Activated T-helper 1 cell treated with anti-CD3 and anti-CD28 coated beads, Interleukin-12 subunit alpha, Interleukin-12 subunit beta, Interleukin-2, Interleukin-4 antibody, amounts not matched to agents 30 ng/mL and 10 ng/mL and 1 ng/mL, durations not matched to agents 14 hours and 24 hours and 36 hours (primary cell): ENCODE data around the gene P2RY11. TPM values are rescaled to one million over a fixed set of nuclear protein-coding genes. Genes with fewer than 3 reads are reported as not detected.

Experiments
- DNase-seq: peaks from one replicate; pipeline ENCODE4 v3.0.0; 2021; ENCODE audit warnings: low spot score
- H3K27ac Mint-ChIP-seq: one replicate; pipeline ENCODE4 v1.8.0; 2021; ENCODE audit warnings: mild to moderate bottlenecking, mixed read lengths
- H3K27me3 Mint-ChIP-seq: one replicate; pipeline ENCODE4 v1.8.0; 2022; ENCODE audit warnings: mild to moderate bottlenecking, moderate library complexity, mixed read lengths; ENCODE audit not compliant: insufficient read depth
- H3K36me3 Mint-ChIP-seq: one replicate; pipeline ENCODE4 v1.8.0; 2021; ENCODE audit warnings: low read depth, mixed read lengths
- H3K4me1 Mint-ChIP-seq: one replicate; pipeline ENCODE4 v1.8.0; 2021; ENCODE audit warnings: low read depth, mixed read lengths
- H3K4me3 Mint-ChIP-seq: one replicate; pipeline ENCODE4 v1.8.0; 2021; ENCODE audit warnings: mild to moderate bottlenecking, moderate library complexity, mixed read lengths
- H3K9me3 Mint-ChIP-seq: one replicate; pipeline ENCODE4 v1.8.0; 2021; ENCODE audit warnings: mixed read lengths
- intact Hi-C: fragments of 100-400 bp; cut with micrococcal nuclease; formaldehyde crosslinking; loops from one replicate; pipeline ENCODE4 v1.15.1; 2024
- total RNA-seq: library from RNA; stranded (reverse); gene quantifications from 2 replicates; pipeline ENCODE4 v1.2.3, GENCODE V29; 2022

P2RY11 gene
- total RNA-seq, 1 donor from 2014 or later = 64.9 TPM

DNA sequence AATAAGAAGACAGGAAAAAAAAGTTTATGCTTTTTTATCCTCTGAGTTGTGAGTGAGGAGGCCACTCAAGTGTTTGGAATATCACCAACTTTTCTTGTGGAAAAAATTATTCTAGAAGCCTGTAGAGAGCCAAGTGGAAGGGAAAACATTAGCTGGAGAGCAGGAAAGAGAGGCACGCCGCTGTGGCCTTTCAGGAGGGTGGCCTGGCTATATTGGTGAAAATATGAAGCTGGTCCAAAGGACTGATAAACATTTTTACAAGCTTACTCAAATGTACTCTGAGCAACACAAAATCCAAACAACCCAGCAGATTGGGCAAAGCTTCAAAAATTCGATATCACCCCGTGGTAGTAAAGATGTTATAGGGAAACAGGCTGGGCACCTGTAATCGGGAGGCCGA, 10.6 kb downstream of the P2RY11 start:
- Mint-ChIP-seq H3K4me1 (peaks cover 11% of the 10 kb centered on the region), H3K27ac (no peak overlapping the region), H3K36me3 (peaks cover 17% of the 10 kb centered on the region), H3K4me3 (no peak overlapping the region), H3K27me3 (no peaks in the 10 kb centered on the region), H3K9me3 (no peaks in the 10 kb centered on the region)
- intact Hi-C loops = no loop called here
- no peak for DNase-seq

DNA sequence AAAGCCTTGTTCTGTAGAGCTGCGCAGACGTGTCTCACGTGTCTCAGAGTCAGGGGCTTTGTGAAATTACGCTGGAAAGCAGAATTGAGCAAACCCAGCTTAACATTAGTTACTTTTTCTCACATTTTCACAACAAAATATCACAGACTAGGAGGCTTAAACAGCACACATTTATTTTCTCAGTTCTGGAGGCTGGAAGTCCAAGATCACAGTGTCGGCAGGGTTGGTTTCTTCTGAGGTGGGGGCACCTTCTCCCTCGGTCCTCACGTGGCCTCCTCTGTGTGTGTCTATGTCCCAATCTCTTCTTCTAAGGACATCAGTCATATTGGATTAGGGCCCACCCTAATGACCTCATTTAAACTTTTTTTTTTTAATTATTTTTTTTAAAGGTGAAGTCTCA, 12.9 kb downstream of the P2RY11 start:
- Mint-ChIP-seq H3K4me1 (peaks cover 5% of the 10 kb centered on the region), H3K27ac (no peak overlapping the region), H3K9me3 (no peaks in the 10 kb centered on the region), H3K36me3 (peaks cover 6% of the 10 kb centered on the region), H3K4me3 (no peak overlapping the region), H3K27me3 (no peaks in the 10 kb centered on the region)
- intact Hi-C loops = no loop called here
- no peak for DNase-seq

DNA sequence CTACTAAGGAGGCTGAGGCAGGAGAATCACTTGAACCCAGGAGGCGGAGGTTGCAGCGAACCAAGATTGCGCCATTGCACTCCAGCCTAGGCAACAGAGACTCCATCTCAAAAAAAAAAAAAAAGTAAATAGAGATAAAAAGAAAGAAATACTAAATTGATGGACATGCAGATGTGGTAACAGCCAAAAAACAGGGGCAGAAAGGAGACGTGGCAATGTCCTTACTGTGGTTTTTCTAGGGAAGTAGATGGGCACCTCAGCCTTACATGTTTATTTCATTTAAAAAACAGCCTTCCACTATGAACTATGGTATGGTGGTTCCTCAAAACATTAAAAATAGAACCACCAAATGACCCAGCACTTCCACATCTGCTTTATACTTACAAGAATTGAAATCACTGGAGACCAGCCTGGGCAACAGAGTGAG, 14.7 kb downstream of the P2RY11 start:
- no peak for DNase-seq
- Mint-ChIP-seq H3K9me3 (no peaks in the 10 kb centered on the region), H3K27me3 (no peaks in the 10 kb centered on the region), H3K4me1 (no peaks in the 10 kb centered on the region), H3K27ac (no peak overlapping the region), H3K36me3 (peaks cover 7% of the 10 kb centered on the region), H3K4me3 (no peak overlapping the region)
- intact Hi-C loops = no loop called here

DNA sequence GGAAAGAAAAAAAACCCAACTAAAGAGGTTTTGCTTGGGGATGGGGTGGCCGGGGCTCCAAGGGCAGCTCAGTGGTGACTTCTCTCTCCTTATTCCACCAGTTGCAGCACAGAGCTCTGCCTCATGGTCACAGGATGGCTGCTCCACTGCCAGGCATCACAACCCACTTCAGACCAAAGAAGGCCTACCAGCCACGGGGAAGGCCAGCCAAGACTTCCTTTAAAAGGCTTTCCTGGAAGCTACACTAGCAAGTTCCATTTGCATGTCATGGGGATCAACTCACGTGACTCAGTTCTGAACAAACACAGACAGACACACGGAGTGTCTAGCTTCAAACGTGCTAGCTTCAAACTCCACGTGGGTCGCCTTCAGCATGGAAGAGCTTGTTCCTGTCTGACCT, 21.4 kb downstream of the P2RY11 start:
- Mint-ChIP-seq H3K4me3 (no peak overlapping the region), H3K4me1 (no peaks in the 10 kb centered on the region), H3K27ac (no peak overlapping the region), H3K27me3 (no peaks in the 10 kb centered on the region), H3K36me3 (peaks cover 26% of the 10 kb centered on the region), H3K9me3 (no peaks in the 10 kb centered on the region)
- intact Hi-C loops = no loop called here
- DNase-seq = no peak

DNA sequence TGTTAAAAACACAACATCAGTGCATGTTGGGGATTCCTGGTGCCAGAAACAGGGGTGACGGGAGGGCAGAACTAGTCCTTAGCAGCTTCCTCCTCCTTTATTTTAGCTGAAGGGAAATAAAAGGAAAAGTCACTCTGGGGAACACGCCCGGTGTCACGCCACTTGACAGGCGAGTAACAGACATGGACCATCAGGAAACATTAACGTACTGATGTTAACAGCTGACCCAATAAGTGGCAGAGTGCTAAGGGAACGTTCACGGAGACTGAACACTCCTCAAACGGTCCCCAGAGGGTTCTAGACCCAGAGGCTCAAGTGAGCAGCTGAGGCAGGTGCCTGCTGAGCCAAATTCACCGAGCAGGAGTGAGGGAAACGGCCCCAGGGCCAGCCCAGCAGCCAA, 22.1 kb downstream of the P2RY11 start:
- Mint-ChIP-seq H3K4me3 (no peak overlapping the region), H3K27ac (no peak overlapping the region), H3K36me3 (peaks cover 28% of the 10 kb centered on the region), H3K9me3 (no peaks in the 10 kb centered on the region), H3K4me1 (no peaks in the 10 kb centered on the region), H3K27me3 (no peaks in the 10 kb centered on the region)
- DNase-seq = no peak
- intact Hi-C loops = no loop called here

DNA sequence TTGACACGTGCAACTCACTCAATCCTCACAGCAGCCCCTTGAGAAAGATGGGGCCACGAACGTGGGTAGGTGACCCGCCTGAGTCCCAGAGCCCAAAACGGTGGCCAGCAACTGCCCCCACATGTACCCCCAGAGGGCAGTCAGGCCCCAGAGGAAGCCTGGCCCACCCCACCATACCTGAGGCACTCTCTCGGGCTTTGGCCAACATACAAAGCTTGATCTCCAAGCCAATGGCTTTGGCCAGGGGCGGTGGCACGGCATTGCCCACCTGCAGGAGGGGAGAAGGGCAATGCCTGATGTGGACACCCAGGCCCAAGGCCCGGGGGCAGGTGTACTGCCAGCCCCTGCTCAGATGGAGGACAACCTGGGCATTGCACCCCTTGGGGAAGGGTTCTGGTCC, 22.5 kb downstream of the P2RY11 start:
- peaks cover 29% of the 10 kb centered on the region for H3K36me3 Mint-ChIP-seq
- H3K27ac Mint-ChIP-seq = no peak overlapping the region
- no peaks in the 10 kb centered on the region for H3K27me3 Mint-ChIP-seq
- DNase-seq = no peak
- H3K4me3 Mint-ChIP-seq = no peak overlapping the region
- intact Hi-C loops = no loop called here
- H3K4me1 Mint-ChIP-seq = no peaks in the 10 kb centered on the region
- H3K9me3 Mint-ChIP-seq = no peaks in the 10 kb centered on the region

DNA sequence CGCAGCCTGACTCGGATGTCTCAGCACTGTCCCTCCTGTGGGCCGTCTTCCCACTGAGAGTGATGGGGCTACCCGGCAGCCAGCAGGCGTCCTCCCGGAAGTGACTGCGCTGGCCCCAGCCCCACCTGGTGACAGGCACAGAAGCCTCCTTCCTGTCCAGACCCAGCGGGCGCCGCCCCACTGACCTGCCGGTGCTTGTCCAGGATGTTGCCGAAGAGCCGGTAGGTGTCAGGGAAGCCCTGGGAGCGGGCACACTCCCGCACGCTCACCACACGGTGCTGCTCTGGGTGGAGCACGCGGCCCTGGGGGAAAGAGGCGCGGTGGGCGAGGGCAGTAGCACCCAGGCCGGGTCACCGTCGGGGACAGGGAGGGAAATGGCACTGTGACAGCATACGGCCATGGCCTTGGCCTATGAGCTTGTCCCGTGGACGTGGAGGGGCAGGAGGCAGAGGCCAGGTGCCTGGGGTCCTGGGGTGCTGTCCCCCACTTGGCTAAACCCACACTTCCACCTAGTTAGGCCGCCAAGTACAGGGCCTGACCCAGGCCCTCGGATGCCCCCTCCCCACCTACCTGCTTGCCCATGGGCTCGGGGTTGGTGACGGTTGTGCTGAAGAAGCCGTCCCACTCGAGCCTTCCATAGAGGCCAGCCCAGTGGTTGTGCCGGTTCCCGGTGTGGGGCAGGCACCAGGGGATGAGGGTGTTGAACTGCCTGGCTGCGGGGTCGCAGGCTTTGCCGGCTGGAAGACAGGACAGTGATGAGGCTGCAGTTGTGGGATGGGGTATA, 24.2 kb downstream of the P2RY11 start:
- Mint-ChIP-seq H3K27ac (no peak overlapping the region), H3K4me1 (no peaks in the 10 kb centered on the region), H3K27me3 (no peaks in the 10 kb centered on the region), H3K4me3 (no peak overlapping the region), H3K36me3 (peaks cover 32% of the 10 kb centered on the region), H3K9me3 (no peaks in the 10 kb centered on the region)
- intact Hi-C loops = no loop called here
- no peak for DNase-seq

DNA sequence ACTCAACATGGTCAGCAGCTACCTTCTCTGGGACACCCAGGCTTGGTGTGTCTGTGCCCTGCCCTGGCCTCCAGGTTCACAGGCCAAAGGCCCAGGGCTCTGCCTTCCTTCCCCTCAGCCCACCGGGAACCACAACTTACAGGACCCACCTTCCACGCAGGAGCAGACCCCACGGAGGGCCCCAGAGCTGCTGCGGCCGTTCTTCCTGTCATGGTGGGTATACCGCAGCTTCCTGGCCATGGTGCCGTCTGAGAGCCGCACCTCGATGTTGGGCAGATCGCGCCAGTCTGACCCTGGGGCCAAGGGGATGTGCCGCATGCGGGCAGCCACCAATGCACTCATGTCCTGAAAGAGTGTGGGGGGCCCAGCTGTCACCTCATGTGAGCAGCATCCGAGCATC, 25.4 kb downstream of the P2RY11 start:
- Mint-ChIP-seq H3K27me3 (no peaks in the 10 kb centered on the region), H3K4me3 (no peak overlapping the region), H3K36me3 (peaks cover 31% of the 10 kb centered on the region), H3K4me1 (no peaks in the 10 kb centered on the region), H3K27ac (no peak overlapping the region), H3K9me3 (no peaks in the 10 kb centered on the region)
- no peak for DNase-seq
- intact Hi-C loops = no loop called here

DNA sequence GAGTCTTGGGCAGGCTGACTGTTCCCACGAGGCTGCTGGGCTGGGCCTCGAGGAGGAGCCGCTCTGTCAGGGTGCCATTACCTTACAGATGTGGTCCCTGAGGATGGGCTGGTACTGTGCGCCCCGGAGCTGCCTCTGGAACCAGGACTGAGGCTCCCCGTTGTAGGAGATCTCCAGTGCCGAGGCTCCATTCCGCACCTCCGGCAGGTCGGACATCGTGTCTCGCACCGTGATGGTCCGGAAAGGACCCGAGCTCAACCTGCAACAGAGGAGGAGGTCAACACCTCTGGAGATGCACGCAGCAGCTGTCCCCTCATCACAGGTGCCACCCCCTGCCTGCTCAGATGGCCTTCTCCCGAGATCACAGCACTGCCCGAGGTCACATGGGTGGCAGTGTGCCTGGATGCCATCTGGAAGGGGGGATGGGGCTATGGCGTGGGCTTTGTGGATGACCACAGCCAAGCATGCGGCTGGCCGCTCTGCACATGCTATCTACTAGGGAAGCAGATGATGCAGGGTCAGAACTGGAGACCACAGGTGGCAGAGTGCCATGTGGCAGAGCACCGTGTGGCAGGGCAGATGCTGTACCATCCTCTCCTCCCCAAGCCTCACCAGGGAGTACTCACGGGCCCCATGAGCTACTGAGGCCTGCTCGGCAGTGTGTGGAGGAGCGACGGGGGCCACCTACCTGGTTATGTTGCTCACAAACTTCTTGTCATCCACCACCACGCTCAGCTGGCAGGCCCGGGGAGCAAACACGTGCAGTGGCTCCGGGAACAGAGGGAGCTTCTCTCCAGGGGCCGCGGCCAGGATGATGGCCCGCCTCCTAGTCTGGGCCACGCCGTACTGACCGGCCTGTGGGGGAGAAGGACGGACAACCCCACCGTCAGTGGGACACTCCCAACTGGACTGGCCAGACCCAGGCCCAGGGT, 26.5 kb downstream of the P2RY11 start:
- peaks cover 33% of the 10 kb centered on the region for H3K36me3 Mint-ChIP-seq
- H3K4me1 Mint-ChIP-seq = peaks cover 8% of the 10 kb centered on the region
- H3K9me3 Mint-ChIP-seq = no peaks in the 10 kb centered on the region
- intact Hi-C loops = no loop called here
- no peaks in the 10 kb centered on the region for H3K27me3 Mint-ChIP-seq
- DNase-seq = no peak
- no peak overlapping the region for H3K4me3 Mint-ChIP-seq
- H3K27ac Mint-ChIP-seq = no peak overlapping the region

DNA sequence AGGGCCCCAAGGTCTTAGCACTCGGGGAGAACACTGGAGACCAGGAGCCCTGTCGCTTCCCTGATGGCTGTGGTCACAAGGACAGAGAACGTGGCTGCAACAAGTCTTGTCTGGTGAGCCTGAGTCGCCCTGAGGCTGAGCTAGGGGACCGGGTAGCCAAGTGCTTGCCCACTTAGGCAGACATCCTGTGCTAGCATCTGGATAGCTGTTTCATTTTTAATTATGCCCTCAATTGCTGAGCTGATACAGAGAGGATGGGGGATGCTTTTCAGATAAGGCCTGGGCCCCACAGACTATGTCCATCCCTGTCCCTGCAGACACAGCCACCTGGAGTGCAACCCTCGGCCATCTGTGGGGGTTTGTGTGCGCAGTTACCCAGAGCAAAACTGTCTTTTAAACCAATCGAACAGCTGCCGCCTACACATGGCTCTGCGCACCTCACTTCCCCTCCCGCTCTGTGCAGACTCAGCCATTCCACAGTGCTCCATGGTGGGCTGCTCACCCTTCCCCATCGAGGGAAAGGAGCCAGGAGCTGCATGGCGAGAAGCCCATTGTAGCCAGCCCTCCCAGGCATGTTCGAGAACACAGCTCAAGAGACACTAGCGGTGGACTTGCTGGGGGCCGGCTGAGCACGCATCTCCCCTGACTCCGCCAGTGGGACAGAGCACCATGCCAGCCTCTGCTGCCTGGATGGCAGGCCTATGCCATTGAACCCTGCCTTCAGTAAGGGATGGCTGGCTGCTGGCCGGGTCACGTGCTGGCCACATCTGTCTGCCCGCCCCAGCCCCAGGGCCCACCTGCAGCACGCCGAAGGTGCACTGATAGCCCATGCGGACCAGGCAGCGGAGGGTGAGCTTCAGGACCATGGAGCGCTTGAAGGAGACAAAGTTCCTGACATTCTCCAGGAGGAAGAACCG, 27.6 kb downstream of the P2RY11 start:
- Mint-ChIP-seq H3K4me1 (peaks cover 18% of the 10 kb centered on the region), H3K36me3 (peaks cover 34% of the 10 kb centered on the region), H3K27me3 (no peaks in the 10 kb centered on the region)

DNA sequence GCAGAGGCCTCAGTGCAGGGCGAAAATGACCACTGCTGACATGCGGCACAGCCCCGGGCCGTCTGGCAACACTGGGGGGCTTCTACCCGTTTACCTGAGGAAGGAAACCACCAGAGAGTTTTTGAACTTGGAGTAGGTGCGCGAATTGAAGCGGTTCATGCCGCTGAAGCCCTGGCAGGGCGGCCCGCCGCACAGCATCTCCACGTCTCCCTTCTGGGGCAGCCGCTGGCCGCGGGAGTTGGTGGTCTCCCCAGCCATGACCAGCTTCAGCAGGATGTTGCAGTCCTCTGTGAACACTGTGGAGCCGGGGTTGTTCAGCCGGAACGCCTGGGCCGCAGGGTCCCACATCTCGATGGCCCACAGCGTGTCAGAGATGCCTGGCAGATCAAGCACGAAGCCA, 28.5 kb downstream of the P2RY11 start:
- intact Hi-C loops = no loop called here
- Mint-ChIP-seq H3K27ac (no peak overlapping the region), H3K4me1 (peaks cover 18% of the 10 kb centered on the region), H3K27me3 (no peaks in the 10 kb centered on the region), H3K4me3 (no peak overlapping the region), H3K36me3 (peaks cover 38% of the 10 kb centered on the region), H3K9me3 (no peaks in the 10 kb centered on the region)
- no peak for DNase-seq

More for the DNA sequence above, 27.6 kb downstream of the P2RY11 start:
- Mint-ChIP-seq H3K27ac (no peak overlapping the region), H3K4me3 (no peak overlapping the region), H3K9me3 (no peaks in the 10 kb centered on the region)
- intact Hi-C loops = no loop called here
- DNase-seq = no peak

DNA sequence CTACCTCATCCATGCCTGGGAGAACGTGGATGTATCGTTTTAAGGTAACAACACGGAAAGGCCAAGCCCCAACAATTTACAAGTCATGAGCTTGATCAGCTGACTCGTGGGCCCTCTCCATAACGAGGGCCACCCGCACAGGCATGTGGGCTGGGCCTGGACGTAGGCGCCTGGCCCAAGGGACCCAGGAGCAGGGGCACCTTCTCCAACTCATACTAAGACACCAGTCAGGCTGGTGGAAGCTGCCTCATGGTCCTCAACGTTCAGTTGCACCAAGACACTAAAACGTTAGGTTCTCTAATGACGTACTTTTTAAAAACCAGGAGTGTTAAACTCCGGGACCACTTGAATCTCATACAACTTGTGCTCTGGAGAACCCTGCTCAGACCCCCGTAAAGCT, 30.0 kb downstream of the P2RY11 start:
- H3K27ac Mint-ChIP-seq = no peak overlapping the region
- no peaks in the 10 kb centered on the region for H3K27me3 Mint-ChIP-seq
- H3K36me3 Mint-ChIP-seq = peaks cover 48% of the 10 kb centered on the region
- no peak for DNase-seq
- intact Hi-C loops = no loop called here
- peaks cover 24% of the 10 kb centered on the region for H3K4me1 Mint-ChIP-seq
- no peak overlapping the region for H3K4me3 Mint-ChIP-seq
- no peaks in the 10 kb centered on the region for H3K9me3 Mint-ChIP-seq
